ENCODE measurements around the gene ENTR1.

GRCh38 chr9:136399176-136400037, 11.0 kb downstream of the ENTR1 start:
- no peak for TF ChIP-seq EP300 (conservative IDR thresholded peaks at IDR 0.05; ENCODE audit: poor library complexity, severe bottlenecking)
- TF ChIP-seq MXI1 (conservative IDR thresholded peaks at IDR 0.05; ENCODE audit: poor library complexity, severe bottlenecking): no peak
- TF ChIP-seq RAD21 (conservative IDR thresholded peaks at IDR 0.05): no peak
- TF ChIP-seq CTCF (IDR thresholded peaks at IDR 0.05; ENCODE audit: poor library complexity, severe bottlenecking): no peak

Data from neural cell (in vitro differentiated cells).